ENCODE measurements around the gene WWOX. TPM values are rescaled to one million over a fixed set of nuclear protein-coding genes. Genes with fewer than 3 reads are reported as not detected.

Gene WWOX
- total and polyA plus RNA-seq, 2 of the 13 experiments (the other 11 are each of a cell fraction or from before 2014, with no cell fraction given), result 9.1 to 37.4 TPM

DNA sequence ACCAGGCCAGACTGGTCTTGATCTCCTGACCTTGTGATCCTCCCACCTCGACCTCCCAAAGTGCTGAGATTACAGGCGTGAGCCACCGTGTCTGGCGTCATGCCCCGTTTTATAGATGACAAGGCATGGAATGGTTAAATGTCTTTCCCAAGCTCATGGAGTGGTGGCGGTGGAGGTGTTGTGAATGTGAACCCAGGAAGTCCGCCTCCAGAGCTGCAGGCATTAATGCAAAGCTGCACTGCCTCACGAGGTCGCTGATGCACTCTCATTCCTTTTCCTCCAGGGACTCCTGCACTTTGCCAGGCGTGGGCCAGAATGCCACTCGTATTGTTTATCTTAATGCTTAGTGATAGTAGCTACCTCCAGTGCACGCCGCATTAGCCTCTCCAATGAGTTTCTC lies 149.6 kb downstream of the WWOX start (continued):
- TF ChIP-seq, protein P1, sequence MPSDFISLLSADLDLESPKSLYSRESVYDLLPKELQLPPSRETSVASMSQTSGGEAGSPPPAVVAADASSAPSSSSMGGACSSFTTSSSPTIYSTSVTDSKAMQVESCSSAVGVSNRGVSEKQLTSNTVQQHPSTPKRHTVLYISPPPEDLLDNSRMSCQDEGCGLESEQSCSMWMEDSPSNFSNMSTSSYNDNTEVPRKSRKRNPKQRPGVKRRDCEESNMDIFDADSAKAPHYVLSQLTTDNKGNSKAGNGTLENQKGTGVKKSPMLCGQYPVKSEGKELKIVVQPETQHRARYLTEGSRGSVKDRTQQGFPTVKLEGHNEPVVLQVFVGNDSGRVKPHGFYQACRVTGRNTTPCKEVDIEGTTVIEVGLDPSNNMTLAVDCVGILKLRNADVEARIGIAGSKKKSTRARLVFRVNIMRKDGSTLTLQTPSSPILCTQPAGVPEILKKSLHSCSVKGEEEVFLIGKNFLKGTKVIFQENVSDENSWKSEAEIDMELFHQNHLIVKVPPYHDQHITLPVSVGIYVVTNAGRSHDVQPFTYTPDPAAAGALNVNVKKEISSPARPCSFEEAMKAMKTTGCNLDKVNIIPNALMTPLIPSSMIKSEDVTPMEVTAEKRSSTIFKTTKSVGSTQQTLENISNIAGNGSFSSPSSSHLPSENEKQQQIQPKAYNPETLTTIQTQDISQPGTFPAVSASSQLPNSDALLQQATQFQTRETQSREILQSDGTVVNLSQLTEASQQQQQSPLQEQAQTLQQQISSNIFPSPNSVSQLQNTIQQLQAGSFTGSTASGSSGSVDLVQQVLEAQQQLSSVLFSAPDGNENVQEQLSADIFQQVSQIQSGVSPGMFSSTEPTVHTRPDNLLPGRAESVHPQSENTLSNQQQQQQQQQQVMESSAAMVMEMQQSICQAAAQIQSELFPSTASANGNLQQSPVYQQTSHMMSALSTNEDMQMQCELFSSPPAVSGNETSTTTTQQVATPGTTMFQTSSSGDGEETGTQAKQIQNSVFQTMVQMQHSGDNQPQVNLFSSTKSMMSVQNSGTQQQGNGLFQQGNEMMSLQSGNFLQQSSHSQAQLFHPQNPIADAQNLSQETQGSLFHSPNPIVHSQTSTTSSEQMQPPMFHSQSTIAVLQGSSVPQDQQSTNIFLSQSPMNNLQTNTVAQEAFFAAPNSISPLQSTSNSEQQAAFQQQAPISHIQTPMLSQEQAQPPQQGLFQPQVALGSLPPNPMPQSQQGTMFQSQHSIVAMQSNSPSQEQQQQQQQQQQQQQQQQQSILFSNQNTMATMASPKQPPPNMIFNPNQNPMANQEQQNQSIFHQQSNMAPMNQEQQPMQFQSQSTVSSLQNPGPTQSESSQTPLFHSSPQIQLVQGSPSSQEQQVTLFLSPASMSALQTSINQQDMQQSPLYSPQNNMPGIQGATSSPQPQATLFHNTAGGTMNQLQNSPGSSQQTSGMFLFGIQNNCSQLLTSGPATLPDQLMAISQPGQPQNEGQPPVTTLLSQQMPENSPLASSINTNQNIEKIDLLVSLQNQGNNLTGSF (CRISPR knock-in tag; IDR thresholded peaks at IDR 0.05), result no peak
- no peak for TF ChIP-seq ZNF558 (CRISPR knock-in tag; IDR thresholded peaks at IDR 0.05; ENCODE audit: borderline replicate concordance)
- TF ChIP-seq MTA1 (CRISPR knock-in tag; IDR thresholded peaks at IDR 0.05; ENCODE audit: borderline replicate concordance), result peak; percentile 61; the same call in 1 of the 2 replicates
- TF ChIP-seq ZNF253 (CRISPR knock-in tag; IDR thresholded peaks at IDR 0.05; ENCODE audit: borderline replicate concordance), result no peak
- no peak for TF ChIP-seq TP53 (CRISPR knock-in tag; conservative IDR thresholded peaks at IDR 0.05)
- no peak for TF ChIP-seq CC2D1A (CRISPR knock-in tag; IDR thresholded peaks at IDR 0.05)
- no peak for TF ChIP-seq ZNF570 (CRISPR knock-in tag; IDR thresholded peaks at IDR 0.05; ENCODE audit: borderline replicate concordance)
- TF ChIP-seq MIXL1 (CRISPR knock-in tag; IDR thresholded peaks at IDR 0.05), result peak; percentile 81
- TF ChIP-seq, protein P2, sequence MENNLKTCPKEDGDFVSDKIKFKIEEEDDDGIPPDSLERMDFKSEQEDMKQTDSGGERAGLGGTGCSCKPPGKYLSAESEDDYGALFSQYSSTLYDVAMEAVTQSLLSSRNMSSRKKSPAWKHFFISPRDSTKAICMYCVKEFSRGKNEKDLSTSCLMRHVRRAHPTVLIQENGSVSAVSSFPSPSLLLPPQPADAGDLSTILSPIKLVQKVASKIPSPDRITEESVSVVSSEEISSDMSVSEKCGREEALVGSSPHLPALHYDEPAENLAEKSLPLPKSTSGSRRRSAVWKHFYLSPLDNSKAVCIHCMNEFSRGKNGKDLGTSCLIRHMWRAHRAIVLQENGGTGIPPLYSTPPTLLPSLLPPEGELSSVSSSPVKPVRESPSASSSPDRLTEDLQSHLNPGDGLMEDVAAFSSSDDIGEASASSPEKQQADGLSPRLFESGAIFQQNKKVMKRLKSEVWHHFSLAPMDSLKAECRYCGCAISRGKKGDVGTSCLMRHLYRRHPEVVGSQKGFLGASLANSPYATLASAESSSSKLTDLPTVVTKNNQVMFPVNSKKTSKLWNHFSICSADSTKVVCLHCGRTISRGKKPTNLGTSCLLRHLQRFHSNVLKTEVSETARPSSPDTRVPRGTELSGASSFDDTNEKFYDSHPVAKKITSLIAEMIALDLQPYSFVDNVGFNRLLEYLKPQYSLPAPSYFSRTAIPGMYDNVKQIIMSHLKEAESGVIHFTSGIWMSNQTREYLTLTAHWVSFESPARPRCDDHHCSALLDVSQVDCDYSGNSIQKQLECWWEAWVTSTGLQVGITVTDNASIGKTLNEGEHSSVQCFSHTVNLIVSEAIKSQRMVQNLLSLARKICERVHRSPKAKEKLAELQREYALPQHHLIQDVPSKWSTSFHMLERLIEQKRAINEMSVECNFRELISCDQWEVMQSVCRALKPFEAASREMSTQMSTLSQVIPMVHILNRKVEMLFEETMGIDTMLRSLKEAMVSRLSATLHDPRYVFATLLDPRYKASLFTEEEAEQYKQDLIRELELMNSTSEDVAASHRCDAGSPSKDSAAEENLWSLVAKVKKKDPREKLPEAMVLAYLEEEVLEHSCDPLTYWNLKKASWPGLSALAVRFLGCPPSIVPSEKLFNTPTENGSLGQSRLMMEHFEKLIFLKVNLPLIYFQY (CRISPR knock-in tag; IDR thresholded peaks at IDR 0.05; ENCODE audit: borderline replicate concordance), result peak; percentile 60; the same call in 1 of the 2 replicates
- no peak for TF ChIP-seq TBX2 (CRISPR knock-in tag; IDR thresholded peaks at IDR 0.05; ENCODE audit: borderline replicate concordance)
- TF ChIP-seq CBX5 (CRISPR knock-in tag; IDR thresholded peaks at IDR 0.05; ENCODE audit: borderline replicate concordance), result peak; percentile 63; the same call in 1 of the 2 replicates
- TF ChIP-seq GABPB1 (CRISPR knock-in tag; IDR thresholded peaks at IDR 0.05), result peak; percentile 22; the same call in 1 of the 2 replicates
- no peak for TF ChIP-seq JUND (CRISPR knock-in tag; IDR thresholded peaks at IDR 0.05)
- TF ChIP-seq ZNF121 (CRISPR knock-in tag; IDR thresholded peaks at IDR 0.05), result peak; percentile 61; the same call in 1 of the 2 replicates
- TF ChIP-seq, protein P3, sequence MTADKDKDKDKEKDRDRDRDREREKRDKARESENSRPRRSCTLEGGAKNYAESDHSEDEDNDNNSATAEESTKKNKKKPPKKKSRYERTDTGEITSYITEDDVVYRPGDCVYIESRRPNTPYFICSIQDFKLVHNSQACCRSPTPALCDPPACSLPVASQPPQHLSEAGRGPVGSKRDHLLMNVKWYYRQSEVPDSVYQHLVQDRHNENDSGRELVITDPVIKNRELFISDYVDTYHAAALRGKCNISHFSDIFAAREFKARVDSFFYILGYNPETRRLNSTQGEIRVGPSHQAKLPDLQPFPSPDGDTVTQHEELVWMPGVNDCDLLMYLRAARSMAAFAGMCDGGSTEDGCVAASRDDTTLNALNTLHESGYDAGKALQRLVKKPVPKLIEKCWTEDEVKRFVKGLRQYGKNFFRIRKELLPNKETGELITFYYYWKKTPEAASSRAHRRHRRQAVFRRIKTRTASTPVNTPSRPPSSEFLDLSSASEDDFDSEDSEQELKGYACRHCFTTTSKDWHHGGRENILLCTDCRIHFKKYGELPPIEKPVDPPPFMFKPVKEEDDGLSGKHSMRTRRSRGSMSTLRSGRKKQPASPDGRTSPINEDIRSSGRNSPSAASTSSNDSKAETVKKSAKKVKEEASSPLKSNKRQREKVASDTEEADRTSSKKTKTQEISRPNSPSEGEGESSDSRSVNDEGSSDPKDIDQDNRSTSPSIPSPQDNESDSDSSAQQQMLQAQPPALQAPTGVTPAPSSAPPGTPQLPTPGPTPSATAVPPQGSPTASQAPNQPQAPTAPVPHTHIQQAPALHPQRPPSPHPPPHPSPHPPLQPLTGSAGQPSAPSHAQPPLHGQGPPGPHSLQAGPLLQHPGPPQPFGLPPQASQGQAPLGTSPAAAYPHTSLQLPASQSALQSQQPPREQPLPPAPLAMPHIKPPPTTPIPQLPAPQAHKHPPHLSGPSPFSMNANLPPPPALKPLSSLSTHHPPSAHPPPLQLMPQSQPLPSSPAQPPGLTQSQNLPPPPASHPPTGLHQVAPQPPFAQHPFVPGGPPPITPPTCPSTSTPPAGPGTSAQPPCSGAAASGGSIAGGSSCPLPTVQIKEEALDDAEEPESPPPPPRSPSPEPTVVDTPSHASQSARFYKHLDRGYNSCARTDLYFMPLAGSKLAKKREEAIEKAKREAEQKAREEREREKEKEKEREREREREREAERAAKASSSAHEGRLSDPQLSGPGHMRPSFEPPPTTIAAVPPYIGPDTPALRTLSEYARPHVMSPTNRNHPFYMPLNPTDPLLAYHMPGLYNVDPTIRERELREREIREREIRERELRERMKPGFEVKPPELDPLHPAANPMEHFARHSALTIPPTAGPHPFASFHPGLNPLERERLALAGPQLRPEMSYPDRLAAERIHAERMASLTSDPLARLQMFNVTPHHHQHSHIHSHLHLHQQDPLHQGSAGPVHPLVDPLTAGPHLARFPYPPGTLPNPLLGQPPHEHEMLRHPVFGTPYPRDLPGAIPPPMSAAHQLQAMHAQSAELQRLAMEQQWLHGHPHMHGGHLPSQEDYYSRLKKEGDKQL (CRISPR knock-in tag; IDR thresholded peaks at IDR 0.05; ENCODE audit: low read depth), result 0 out of 2 replicates have a peak, but pooled peaks have one; percentile 40
- TF ChIP-seq SCMH1 (CRISPR knock-in tag; IDR thresholded peaks at IDR 0.05; ENCODE audit: borderline replicate concordance), result no peak
